SU-DHL-6 (cell line): ENCODE data around the gene JMJD6.

Experiments used
- EZH2phosphoT487 ChIP-seq: fragments of 200-600 bp; sonication (generic), shearing (Covaris generic); conservative IDR thresholded peaks from 2 replicates; pipeline ENCODE4 v1.6.1; 2018; ENCODE audit warnings: mild to moderate bottlenecking, antibody characterized with exemption, low read length, moderate library complexity, mixed read lengths
- TF ChIP-seq, protein P1 (sequence below): fragments of 200-600 bp; sonication (generic); IDR thresholded peaks from one replicate; pipeline ENCODE4 v1.5.1; 2017; ENCODE audit warnings: antibody characterized with exemption, mild to moderate bottlenecking, low read length, moderate library complexity; ENCODE audit not compliant: insufficient read depth, poor library complexity, severe bottlenecking

DNA sequence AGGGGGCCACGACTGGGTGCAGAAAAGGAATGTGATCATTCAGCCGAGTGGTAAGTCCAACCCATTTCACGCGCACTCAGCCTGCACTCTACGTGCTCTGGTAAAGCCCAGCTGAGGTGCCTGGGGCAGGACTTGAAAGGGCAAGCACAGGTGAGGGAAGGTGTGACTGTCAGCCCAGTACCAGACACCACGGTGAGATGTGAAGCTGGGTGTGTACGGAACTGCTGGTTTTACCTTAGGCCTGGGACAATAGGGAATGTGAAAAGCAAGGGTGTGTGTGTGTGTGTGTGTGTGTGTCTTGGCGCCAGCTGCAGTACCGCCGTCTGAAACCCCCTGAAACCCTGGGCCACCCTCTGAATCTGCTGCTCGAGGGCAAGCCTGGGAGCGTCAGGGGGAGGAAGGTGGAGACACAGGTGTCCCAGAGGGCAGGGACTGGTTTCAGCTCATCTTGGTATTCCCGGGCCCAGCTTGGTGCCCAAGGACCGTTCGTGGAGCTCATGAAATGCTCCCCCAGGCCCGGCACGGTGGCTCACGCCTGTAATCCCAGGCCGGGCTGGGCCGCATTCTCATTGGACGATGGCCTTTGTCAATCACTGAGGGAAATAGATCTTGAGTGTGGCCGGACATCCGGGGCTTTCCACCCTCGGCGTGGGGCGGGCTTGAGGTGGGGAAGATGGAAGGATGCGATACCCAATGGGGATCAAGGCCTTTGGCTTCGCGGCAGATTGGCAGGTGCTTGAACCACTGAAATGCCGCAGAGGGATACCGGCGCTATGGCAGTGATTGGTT, 55.1 kb downstream of the JMJD6 start:
- TF ChIP-seq, protein P1, sequence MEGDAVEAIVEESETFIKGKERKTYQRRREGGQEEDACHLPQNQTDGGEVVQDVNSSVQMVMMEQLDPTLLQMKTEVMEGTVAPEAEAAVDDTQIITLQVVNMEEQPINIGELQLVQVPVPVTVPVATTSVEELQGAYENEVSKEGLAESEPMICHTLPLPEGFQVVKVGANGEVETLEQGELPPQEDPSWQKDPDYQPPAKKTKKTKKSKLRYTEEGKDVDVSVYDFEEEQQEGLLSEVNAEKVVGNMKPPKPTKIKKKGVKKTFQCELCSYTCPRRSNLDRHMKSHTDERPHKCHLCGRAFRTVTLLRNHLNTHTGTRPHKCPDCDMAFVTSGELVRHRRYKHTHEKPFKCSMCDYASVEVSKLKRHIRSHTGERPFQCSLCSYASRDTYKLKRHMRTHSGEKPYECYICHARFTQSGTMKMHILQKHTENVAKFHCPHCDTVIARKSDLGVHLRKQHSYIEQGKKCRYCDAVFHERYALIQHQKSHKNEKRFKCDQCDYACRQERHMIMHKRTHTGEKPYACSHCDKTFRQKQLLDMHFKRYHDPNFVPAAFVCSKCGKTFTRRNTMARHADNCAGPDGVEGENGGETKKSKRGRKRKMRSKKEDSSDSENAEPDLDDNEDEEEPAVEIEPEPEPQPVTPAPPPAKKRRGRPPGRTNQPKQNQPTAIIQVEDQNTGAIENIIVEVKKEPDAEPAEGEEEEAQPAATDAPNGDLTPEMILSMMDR = no peak
- no peak for TF ChIP-seq EZH2phosphoT487
